CD14-positive monocyte (primary cell): ENCODE data around the gene CKS2. TPM values are rescaled to one million over a fixed set of nuclear protein-coding genes. Genes with fewer than 3 reads are reported as not detected.
A peak's percentile ranks its signal among the peaks of the same experiment; 100 is the strongest.

Experiments used
- DNase-seq, 3 donors: peaks; one replicate each; pipeline ENCODE4 v3.0.0-alpha.2; 2011 to 2022
- H2AFZ ChIP-seq: 2 replicates; pipeline ENCODE4 v1.6.0; 2012; ENCODE audit warnings: mild to moderate bottlenecking, low read depth, low read length, inconsistent platforms; ENCODE audit not compliant: insufficient read depth, poor library complexity, severe bottlenecking
- H3K27ac ChIP-seq, 2 donors: 1 replicate in 1 of 2; 2 replicates in 1 of 2; pipeline ENCODE4 v1.5.1; 2012 to 2013; ENCODE audit warnings: low read length in 2 of 2, control low read depth in 1 of 2, inconsistent platforms in 1 of 2, low read depth in 1 of 2, mild to moderate bottlenecking in 1 of 2
- H3K27me3 ChIP-seq, 2 donors: one replicate each; pipeline versions ENCODE4 v1.6.0 to v1.6.1; 2011 to 2013; ENCODE audit warnings: low read length in 2 of 2; ENCODE audit not compliant: control insufficient read depth in 2 of 2, insufficient read depth in 2 of 2
- H3K36me3 ChIP-seq, 2 donors: replicated peaks in 1 of 2; 1 replicate in 1 of 2; 2 replicates in 1 of 2; pipeline versions ENCODE4 v1.5.1 to v1.6.1; 2012 to 2013; ENCODE audit warnings: low read length in 2 of 2, control low read depth in 1 of 2, inconsistent platforms in 1 of 2, mild to moderate bottlenecking in 1 of 2; ENCODE audit not compliant: insufficient read depth in 2 of 2, control insufficient read depth in 1 of 2
- H3K4me1 ChIP-seq, 2 donors: 1 replicate in 1 of 2; 2 replicates in 1 of 2; pipeline versions ENCODE4 v1.5.1 to v1.6.1; 2012 to 2013; ENCODE audit warnings: low read length in 2 of 2, control low read depth in 1 of 2, inconsistent platforms in 1 of 2, mild to moderate bottlenecking in 1 of 2, moderate library complexity in 1 of 2; ENCODE audit not compliant: insufficient read depth in 2 of 2, control insufficient read depth in 1 of 2
- H3K4me2 ChIP-seq: replicated peaks from 2 replicates; pipeline ENCODE3; 2012; ENCODE audit warnings: low read length, moderate library complexity, mild to moderate bottlenecking; ENCODE audit not compliant: poor library complexity, severe bottlenecking; ENCODE audit errors: extremely low read depth
- H3K4me3 ChIP-seq, 3 experiments: fragments of 200-600 bp in 1 of 3; sonication (generic) in 1 of 3; replicated peaks in 1 of 3; 1 replicate in 2 of 3; 2 replicates in 1 of 3; pipeline ENCODE4 v1.5.1; 2011 to 2013; ENCODE audit warnings: low read length in 3 of 3, mild to moderate bottlenecking in 3 of 3, control low read depth in 2 of 3, low read depth in 2 of 3, inconsistent platforms in 1 of 3, moderate library complexity in 1 of 3
- H3K79me2 ChIP-seq: 2 replicates; pipeline ENCODE4 v1.6.0; 2012; ENCODE audit warnings: mild to moderate bottlenecking, control low read depth, inconsistent platforms, low read length, moderate library complexity; ENCODE audit not compliant: insufficient read depth
- H3K9ac ChIP-seq: 2 replicates; pipeline ENCODE4 v1.6.0; 2017; ENCODE audit warnings: low read length, mild to moderate bottlenecking; ENCODE audit not compliant: insufficient read depth, poor library complexity, severe bottlenecking
- H3K9me3 ChIP-seq, 2 donors: replicated peaks in 1 of 2; 1 replicate in 1 of 2; 2 replicates in 1 of 2; pipeline versions ENCODE4 v1.5.1 to v1.6.1; 2012 to 2013; ENCODE audit warnings: low read length in 2 of 2, control low read depth in 1 of 2; ENCODE audit not compliant: control insufficient read depth in 1 of 2, insufficient read depth in 1 of 2
- H4K20me1 ChIP-seq: 2 replicates; pipeline ENCODE4 v1.6.0; 2012; ENCODE audit warnings: mild to moderate bottlenecking, low read length, control low read depth, moderate library complexity; ENCODE audit not compliant: insufficient read depth
- H3K27ac Mint-ChIP-seq, 7 donors: one replicate each; pipeline ENCODE4 v1.8.0; 2020; ENCODE audit warnings: mild to moderate bottlenecking in 7 of 7, mixed read lengths in 7 of 7, moderate library complexity in 6 of 7, inconsistent platforms in 2 of 7
- H3K27me3 Mint-ChIP-seq, 3 donors: one replicate each; pipeline ENCODE4 v1.8.0; 2021 to 2022; ENCODE audit warnings: low read depth in 3 of 3, mild to moderate bottlenecking in 3 of 3, mixed read lengths in 3 of 3, moderate library complexity in 3 of 3, inconsistent platforms in 1 of 3
- H3K36me3 Mint-ChIP-seq, 2 donors: one replicate each; pipeline ENCODE4 v1.8.0; 2020; ENCODE audit warnings: mixed read lengths in 2 of 2, inconsistent platforms in 1 of 2, mild to moderate bottlenecking in 1 of 2
- H3K4me1 Mint-ChIP-seq: one replicate; pipeline ENCODE4 v1.8.0; 2020; ENCODE audit warnings: mild to moderate bottlenecking, mixed read lengths
- H3K4me3 Mint-ChIP-seq, 2 donors: one replicate each; pipeline ENCODE4 v1.8.0; 2020; ENCODE audit warnings: mild to moderate bottlenecking in 2 of 2, mixed read lengths in 2 of 2, moderate library complexity in 1 of 2
- H3K9me3 Mint-ChIP-seq, 7 donors: one replicate each; pipeline ENCODE4 v1.8.0; 2020 to 2022; ENCODE audit warnings: mixed read lengths in 7 of 7, mild to moderate bottlenecking in 6 of 7, moderate library complexity in 6 of 7, inconsistent platforms in 2 of 7
- CTCF ChIP-seq: fragments of 200-600 bp; IDR thresholded peaks from one replicate; pipeline ENCODE4 v1.8.0; 2022; ENCODE audit warnings: antibody characterized with exemption, mild to moderate bottlenecking
- WGBS: methylation state at CpG from one replicate; pipeline ENCODE4 v1.1.5; 2013; ENCODE audit warnings: missing lambda C conversion rate; ENCODE audit not compliant: insufficient coverage; 5-methylcytosine and 5-hydroxymethylcytosine counted together
- intact Hi-C, 2 donors: fragments of 100-400 bp; cut with micrococcal nuclease; formaldehyde crosslinking; loops; one replicate each; pipeline versions ENCODE4 v1.15.0 to v1.15.1; 2023
- polyA plus RNA-seq, 3 donors: library from polyadenylated mRNA; depleted of rRNA in 1 of 3; unstranded in 2 of 3; stranded (reverse) in 1 of 3; fragments of 300-500 nt in 2 of 3; fragments of >200 nt in 1 of 3; fragmentation: Illumina TruSeq in 2 of 3; gene quantifications; 1 replicate in 2 of 3; 2 replicates in 1 of 3; pipeline ENCODE4 v1.2.3, GENCODE V29; 2012 to 2021

Gene CKS2
- polyA plus RNA-seq, 3 donors = 12.3 to 142 (median 14.5) TPM

GRCh38 chr9:89311346-89312221 lies 589 bp downstream of the CKS2 start:
- Mint-ChIP-seq H3K27me3 (peaks cover 0 to 2% (median 0%) of the 10 kb centered on the region in 3 donors), H3K36me3 (peaks cover 4 to 6% of the 10 kb centered on the region in 2 donors), H3K27ac (peak overlapping the region in 6 of 7 donors; percentile 40 to 99 (median 96)), H3K9me3 (no peaks in the 10 kb centered on the region), H3K4me1 (peaks cover 31% of the 10 kb centered on the region), H3K4me3 (peak overlapping the region; percentile 89 to 94)
- Histone ChIP-seq H3K4me2 (peak overlapping the region; percentile 96), H2AFZ (peak overlapping the region; percentile 58), H3K4me3 (peak overlapping the region; percentile 68 to 97 (median 89)), H3K9ac (peak overlapping the region; percentile 63), H4K20me1 (no peaks in the 10 kb centered on the region), H3K4me1 (peaks cover 19 to 44% of the 10 kb centered on the region in 2 donors), H3K36me3 (peaks cover 0 to 10% of the 10 kb centered on the region in 2 donors), H3K27ac (peak overlapping the region; percentile 76 to 91), H3K27me3 (no peaks in the 10 kb centered on the region), H3K9me3 (no peaks in the 10 kb centered on the region), H3K79me2 (peaks cover 68% of the 10 kb centered on the region)
- intact Hi-C loops = loop anchor here (10.0 kb wide), 2 partner anchors 73 to 213 kb away; no protein-coding TSS in a partner anchor
- whole genome bisulfite sequencing = 0% methylated on average over 27 of the region's 54 CpGs
- DNase-seq = peak in 1 of 3 donors; percentile 22
- no peak for TF ChIP-seq CTCF

- Histone ChIP-seq H3K4me3 (peak overlapping the region; percentile 68 to 97 (median 89)), H3K27me3 (no peaks in the 10 kb centered on the region), H3K79me2 (peaks cover 74% of the 10 kb centered on the region), H4K20me1 (no peaks in the 10 kb centered on the region), H3K9ac (peak overlapping the region; percentile 63), H3K27ac (peak overlapping the region in 1 of 2 donors; percentile 76), H3K36me3 (peaks cover 3 to 10% of the 10 kb centered on the region in 2 donors), H3K9me3 (no peaks in the 10 kb centered on the region), H3K4me2 (peak overlapping the region; percentile 96), H2AFZ (peak overlapping the region; percentile 58), H3K4me1 (peaks cover 19 to 47% of the 10 kb centered on the region in 2 donors)
- Mint-ChIP-seq H3K4me3 (peak overlapping the region; percentile 89 to 94), H3K27me3 (peaks cover 0 to 2% (median 0%) of the 10 kb centered on the region in 3 donors), H3K36me3 (peaks cover 2 to 4% of the 10 kb centered on the region in 2 donors), H3K9me3 (no peaks in the 10 kb centered on the region), H3K27ac (peak overlapping the region in 6 of 7 donors; percentile 30 to 95 (median 77)), H3K4me1 (peaks cover 32% of the 10 kb centered on the region)
- DNase-seq = no peak
- no peak for TF ChIP-seq CTCF
- intact Hi-C loops = loop anchor here (10.0 kb wide), 2 partner anchors 73 to 213 kb away; no protein-coding TSS in a partner anchor
- WGBS = no CpG with 5 or more reads among the region's 8 CpGs
Measured at GRCh38 chr9:89312222-89312571, 1.2 kb downstream of the CKS2 start.
